SH-SY5Y (cell line): ENCODE measurements around the gene GATC.

Experiments used
- GATA2 ChIP-seq: IDR thresholded peaks from 2 replicates; pipeline ENCODE4 v1.6.1; 2011; ENCODE audit warnings: mild to moderate bottlenecking, low read depth, low read length
- GATA3 ChIP-seq: IDR thresholded peaks from 2 replicates; pipeline ENCODE4 v1.6.1; 2011; ENCODE audit warnings: low read depth, mild to moderate bottlenecking, low read length, moderate library complexity

DNA sequence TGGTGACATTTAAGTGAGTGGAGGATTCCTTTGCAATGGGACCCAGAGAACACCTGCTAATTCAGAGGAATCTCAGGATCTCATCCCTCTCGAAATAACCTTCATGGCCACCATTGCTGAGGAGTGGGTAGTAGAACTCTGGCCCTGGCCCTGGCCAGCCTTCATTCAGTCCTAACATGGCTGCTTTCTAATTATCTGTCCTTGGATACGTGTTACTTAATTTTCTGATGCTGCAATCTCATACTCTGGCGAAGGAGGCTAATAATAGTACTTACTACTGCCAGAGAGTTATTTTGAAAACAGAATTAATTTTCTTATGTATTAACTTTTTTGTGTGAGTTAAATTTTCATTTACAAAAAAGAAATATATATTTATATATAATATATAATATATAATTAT, 20.4 kb upstream of the GATC start:
- no peak for TF ChIP-seq GATA2
- TF ChIP-seq GATA3 = no peak
